ENCODE measurements around the gene NRL.

NRL gene

DNA sequence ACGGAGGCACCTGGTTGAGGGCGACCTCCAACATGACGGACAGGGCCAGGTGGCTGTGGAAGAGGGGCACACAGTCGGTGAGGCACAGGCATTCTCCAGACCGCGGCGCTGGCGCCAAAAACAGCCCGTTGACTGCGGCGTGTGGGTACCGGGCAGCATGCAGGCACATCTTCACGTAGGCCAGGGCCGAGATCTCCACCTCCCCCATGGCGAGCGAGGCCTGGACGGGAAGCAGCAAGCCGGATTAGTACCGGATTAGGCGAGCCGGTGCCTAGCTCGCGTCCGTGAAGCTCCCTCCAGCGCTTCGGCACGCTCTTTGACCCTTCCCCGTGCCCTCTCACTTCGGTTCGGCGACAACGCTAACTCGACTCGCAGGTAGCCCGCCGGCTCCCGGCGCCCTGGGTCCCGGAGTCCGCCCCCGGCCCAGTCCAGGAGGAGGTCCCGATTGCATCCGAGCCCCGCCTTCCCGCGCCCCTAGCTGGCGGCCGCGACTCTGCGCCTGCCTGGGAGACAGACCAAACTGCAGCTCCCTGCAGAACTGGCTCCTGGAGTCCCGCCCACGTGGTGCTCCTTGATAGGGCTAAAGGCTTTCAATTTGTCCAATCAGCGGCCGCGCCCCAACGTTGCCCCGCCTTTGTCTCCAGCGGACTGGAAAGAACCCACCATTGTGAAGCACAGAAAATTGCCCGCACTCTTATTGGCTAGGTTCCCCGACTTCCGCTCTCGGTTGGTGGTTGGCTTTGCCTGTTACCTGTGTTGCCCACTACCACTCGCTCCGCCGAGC lies 26.5 kb upstream of the NRL start, which contains the start of gene EMC9:
TSS of gene EMC9 (minus strand) at position 495 of the 784 bp plus-strand sequence. CDS start at position 208, 287 bp downstream.
- H3K27ac ChIP-seq, result peak within 1 kb of the TSS; percentile 91
- peak within 1 kb of the TSS; percentile 97 for H3K4me2 ChIP-seq (ENCODE audit: low read length)
- H3K9ac ChIP-seq, result peak within 1 kb of the TSS; percentile 38
- H3K4me3 ChIP-seq (ENCODE audit: low read depth, low read length), result peak within 1 kb of the TSS; percentile 79
- H3K79me2 ChIP-seq, result peaks cover 7% of the 10 kb centered on the region
- H3K36me3 ChIP-seq (ENCODE audit: control insufficient read depth, insufficient read depth, low read length), result no peaks in the 10 kb centered on the region
- H3K27me3 ChIP-seq (ENCODE audit: control insufficient read depth, insufficient read depth, low read length), result no peaks in the 10 kb centered on the region
- peak; percentile 40 for TF ChIP-seq CTCF (IDR thresholded peaks at IDR 0.05)
- H3K9me3 ChIP-seq (ENCODE audit: control insufficient read depth, low read length), result no peaks in the 10 kb centered on the region
- H2AFZ ChIP-seq, result peak within 1 kb of the TSS; percentile 81
- H3K4me1 ChIP-seq, result peaks cover 15% of the 10 kb centered on the region

- no peak overlapping the region for H3K4me2 ChIP-seq (ENCODE audit: low read length)
- no peak overlapping the region for H3K9ac ChIP-seq
- no peak overlapping the region for H2AFZ ChIP-seq
- H3K27ac ChIP-seq, result no peak overlapping the region
- peaks cover 7% of the 10 kb centered on the region for H3K79me2 ChIP-seq
- no peaks in the 10 kb centered on the region for H3K27me3 ChIP-seq (ENCODE audit: control insufficient read depth, insufficient read depth, low read length)
- no peaks in the 10 kb centered on the region for H3K36me3 ChIP-seq (ENCODE audit: control insufficient read depth, insufficient read depth, low read length)
- peaks cover 8% of the 10 kb centered on the region for H3K4me1 ChIP-seq
- TF ChIP-seq CTCF (IDR thresholded peaks at IDR 0.05), result no peak
- H3K4me3 ChIP-seq (ENCODE audit: low read depth, low read length), result no peak overlapping the region
- no peaks in the 10 kb centered on the region for H3K9me3 ChIP-seq (ENCODE audit: control insufficient read depth, low read length)
Measured at GRCh38 chr14:24139272-24139934, 24.7 kb upstream of the NRL start.

DNA sequence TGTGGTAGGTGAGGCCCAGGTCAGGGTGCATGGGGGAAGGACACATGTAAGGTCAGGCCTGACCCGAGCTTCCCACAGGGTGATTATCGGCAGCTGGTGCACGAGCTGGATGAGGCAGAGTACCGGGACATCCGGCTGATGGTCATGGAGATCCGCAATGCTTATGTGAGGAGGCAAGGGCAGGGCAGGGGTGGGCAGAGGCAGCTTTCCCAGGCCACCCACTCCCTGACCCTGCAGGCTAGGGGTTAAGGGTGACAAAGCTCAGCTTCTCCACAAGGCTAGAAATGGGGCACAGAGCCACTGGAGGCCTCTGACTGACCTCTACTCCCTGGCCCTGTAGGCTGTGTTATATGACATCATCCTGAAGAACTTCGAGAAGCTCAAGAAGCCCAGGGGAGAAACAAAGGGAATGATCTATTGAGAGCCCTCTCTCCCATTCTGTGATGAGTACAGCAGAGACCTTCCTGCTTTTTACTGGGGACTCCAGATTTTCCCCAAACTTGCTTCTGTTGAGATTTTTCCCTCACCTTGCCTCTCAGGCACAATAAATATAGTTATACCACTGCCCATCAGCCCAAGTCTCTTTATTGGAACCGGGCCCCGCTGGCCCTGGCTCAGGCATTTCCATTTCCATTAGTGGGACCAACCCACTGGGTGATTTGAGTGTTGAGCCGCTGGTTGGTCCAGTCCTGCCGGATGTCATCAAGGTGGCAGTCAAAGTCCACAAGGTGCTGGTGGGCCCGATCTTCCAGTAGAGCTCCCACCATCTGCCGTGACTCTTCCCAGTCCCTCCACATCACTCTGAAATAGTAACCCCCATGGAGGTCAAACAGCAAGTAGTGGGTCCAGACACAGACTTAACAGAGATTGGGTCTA lies 23.9 kb upstream of the NRL start:
- Histone ChIP-seq H3K9me3 (ENCODE audit: control insufficient read depth, low read length) (no peaks in the 10 kb centered on the region), H3K4me2 (ENCODE audit: low read length) (no peak overlapping the region), H3K4me1 (peaks cover 8% of the 10 kb centered on the region), H2AFZ (no peak overlapping the region), H3K4me3 (ENCODE audit: low read depth, low read length) (no peak overlapping the region), H3K79me2 (peaks cover 4% of the 10 kb centered on the region), H3K9ac (no peak overlapping the region), H3K27me3 (ENCODE audit: control insufficient read depth, insufficient read depth, low read length) (no peaks in the 10 kb centered on the region), H3K36me3 (ENCODE audit: control insufficient read depth, insufficient read depth, low read length) (no peaks in the 10 kb centered on the region), H3K27ac (no peak overlapping the region)
- TF ChIP-seq CTCF (IDR thresholded peaks at IDR 0.05), result no peak

- H3K27ac ChIP-seq, result no peak overlapping the region
- H3K4me3 ChIP-seq (ENCODE audit: low read depth, low read length), result no peak overlapping the region
- peaks cover 8% of the 10 kb centered on the region for H3K4me1 ChIP-seq
- H3K36me3 ChIP-seq (ENCODE audit: control insufficient read depth, insufficient read depth, low read length), result no peaks in the 10 kb centered on the region
- no peaks in the 10 kb centered on the region for H3K27me3 ChIP-seq (ENCODE audit: control insufficient read depth, insufficient read depth, low read length)
- peaks cover 4% of the 10 kb centered on the region for H3K79me2 ChIP-seq
- H3K9ac ChIP-seq, result no peak overlapping the region
- no peaks in the 10 kb centered on the region for H3K9me3 ChIP-seq (ENCODE audit: control insufficient read depth, low read length)
- no peak overlapping the region for H2AFZ ChIP-seq
- no peak for TF ChIP-seq CTCF (IDR thresholded peaks at IDR 0.05)
- H3K4me2 ChIP-seq (ENCODE audit: low read length), result no peak overlapping the region
Measured at GRCh38 chr14:24137529-24138395, 23.0 kb upstream of the NRL start.
